Keratinocyte (primary cell): ENCODE measurements around the gene KCNJ8.

Source experiments
- CTCF ChIP-seq, 3 experiments: IDR thresholded peaks in 1 of 3; conservative IDR thresholded peaks in 1 of 3; optimal IDR thresholded peaks in 1 of 3; 2 replicates in 2 of 3; 3 replicates in 1 of 3; pipeline versions ENCODE3 to v1.5.1; 2011; ENCODE audit warnings: low read length in 3 of 3, mild to moderate bottlenecking in 3 of 3, moderate library complexity in 2 of 3, control low read depth in 1 of 3, inconsistent platforms in 1 of 3; ENCODE audit not compliant: insufficient read depth in 2 of 3; ENCODE audit errors: extremely low read depth in 1 of 3
- EZH2 ChIP-seq: IDR thresholded peaks from one replicate; pipeline ENCODE4 v1.6.1; 2012; ENCODE audit warnings: inconsistent platforms, mild to moderate bottlenecking, low read length, moderate library complexity

GRCh38 chr12:21795648-21796328, 21.3 kb upstream of the KCNJ8 start:
- no peak for TF ChIP-seq CTCF (optimal IDR thresholded peaks at IDR 0.05 in 1 of 3, IDR thresholded peaks at IDR 0.05 in 1 of 3, conservative IDR thresholded peaks at IDR 0.05 in 1 of 3; ENCODE audit: extremely low read depth in 1 of 3, insufficient read depth in 2 of 3, low read length in 3 of 3)
- TF ChIP-seq EZH2: no peak
